ENCODE measurements around the gene PEPD.

PEPD gene

DNA sequence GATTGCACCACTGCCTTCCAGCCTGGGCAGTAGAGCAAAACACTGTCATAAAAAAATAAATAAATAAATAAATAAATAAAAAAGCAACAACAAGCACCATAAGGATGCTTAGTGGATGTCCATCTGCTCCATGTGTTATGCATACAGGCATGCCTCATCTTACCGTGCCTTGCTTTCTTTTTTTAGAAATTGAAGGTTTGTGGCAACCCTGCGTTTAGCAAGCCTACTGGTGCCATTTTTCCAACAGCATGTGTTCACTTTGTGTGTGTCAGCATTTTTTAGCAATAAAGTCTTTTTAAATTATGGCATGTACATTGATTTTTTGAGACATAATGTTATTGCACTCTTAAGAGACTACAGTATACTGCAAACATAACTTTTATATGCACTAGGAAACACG is 68.3 kb downstream of the PEPD start:
- no peak for DNase-seq

GRCh38 chr19:33450689-33451088 is 70.9 kb downstream of the PEPD start:
- no peak for DNase-seq

DNA sequence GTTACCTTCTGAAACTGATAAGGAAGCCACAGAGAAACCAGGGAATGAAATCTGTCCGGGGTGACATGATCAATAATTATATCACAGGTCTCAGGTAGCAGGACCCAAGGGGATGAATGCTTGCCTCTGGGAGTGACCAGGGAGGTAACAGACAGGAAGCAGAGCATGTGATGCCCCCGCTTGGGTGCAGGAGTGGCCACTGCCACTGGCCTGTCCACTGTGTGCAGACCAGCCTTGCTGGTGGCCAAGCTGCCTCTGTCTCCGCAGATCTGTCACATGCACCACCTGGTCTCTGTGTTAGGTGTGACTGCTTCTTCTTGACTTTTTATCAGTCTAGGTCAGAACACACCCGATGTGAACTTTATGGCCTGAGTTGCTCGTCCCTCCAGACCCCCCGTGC is 71.8 kb downstream of the PEPD start:
- no peak for DNase-seq

DNA sequence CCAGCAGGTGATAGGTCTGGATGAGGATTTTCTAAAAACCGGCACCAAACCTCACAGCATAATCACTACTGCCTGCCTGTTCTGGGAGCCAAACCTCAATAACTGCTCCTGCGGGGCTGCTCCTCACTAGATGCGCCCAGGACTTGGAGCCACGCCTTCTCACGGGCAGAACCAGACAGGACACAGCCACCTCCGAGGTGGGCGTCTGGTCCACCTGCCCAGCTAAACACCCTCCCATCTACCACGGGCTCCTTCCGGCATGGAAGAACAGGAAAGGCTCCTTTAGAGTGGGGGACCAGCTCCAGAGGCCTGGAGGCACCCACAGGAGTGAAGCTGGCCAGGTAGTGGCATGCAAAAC is 73.5 kb downstream of the PEPD start:
- DNase-seq, result no peak

DNA sequence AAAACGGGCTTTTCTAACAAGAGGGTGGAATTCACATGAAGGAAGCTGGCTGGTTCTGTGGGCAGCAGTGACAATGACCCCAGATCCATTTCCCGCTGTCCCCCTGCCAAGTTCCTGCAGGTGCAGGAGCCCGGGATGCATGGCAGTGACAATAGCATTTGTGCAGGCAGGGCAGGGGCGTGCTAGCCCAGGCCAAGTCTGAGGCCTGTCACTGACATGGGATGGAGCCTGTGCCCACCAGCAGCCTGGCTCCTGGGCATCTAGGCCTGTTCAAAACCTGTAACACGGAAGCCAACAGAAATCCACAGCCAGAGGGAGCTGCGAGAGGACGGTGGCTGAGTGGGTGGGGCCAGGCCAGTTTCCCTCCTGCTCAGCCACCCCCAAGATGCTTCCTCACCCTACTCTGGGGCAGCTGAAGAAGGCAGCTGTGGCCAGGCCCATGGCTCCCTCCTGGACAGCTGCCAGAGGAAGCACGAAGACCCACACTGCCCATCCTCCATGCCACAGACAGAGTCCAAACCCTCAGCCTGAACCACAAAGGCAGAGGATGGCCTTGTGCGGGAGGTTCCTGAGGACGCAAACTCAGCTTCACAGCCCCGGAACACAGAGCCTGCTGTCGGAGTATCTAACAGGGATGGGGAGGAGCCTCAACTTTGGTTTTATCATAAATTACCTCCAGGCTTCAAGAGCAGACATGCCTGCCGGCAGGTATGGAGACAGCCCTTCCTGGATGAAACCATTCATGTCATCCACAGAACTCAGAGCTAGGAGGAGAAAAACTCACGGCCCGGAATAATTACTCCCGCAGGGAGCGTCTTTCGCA is 74.0 kb downstream of the PEPD start:
- DNase-seq, result no peak

- DNase-seq, result no peak
Observed at GRCh38 chr19:33446330-33447293, 75.0 kb downstream of the PEPD start.

- no peak for DNase-seq
Observed at GRCh38 chr19:33445442-33446329, 75.9 kb downstream of the PEPD start.

- DNase-seq, result no peak
Observed at GRCh38 chr19:33444562-33445441, 76.8 kb downstream of the PEPD start.

DNA sequence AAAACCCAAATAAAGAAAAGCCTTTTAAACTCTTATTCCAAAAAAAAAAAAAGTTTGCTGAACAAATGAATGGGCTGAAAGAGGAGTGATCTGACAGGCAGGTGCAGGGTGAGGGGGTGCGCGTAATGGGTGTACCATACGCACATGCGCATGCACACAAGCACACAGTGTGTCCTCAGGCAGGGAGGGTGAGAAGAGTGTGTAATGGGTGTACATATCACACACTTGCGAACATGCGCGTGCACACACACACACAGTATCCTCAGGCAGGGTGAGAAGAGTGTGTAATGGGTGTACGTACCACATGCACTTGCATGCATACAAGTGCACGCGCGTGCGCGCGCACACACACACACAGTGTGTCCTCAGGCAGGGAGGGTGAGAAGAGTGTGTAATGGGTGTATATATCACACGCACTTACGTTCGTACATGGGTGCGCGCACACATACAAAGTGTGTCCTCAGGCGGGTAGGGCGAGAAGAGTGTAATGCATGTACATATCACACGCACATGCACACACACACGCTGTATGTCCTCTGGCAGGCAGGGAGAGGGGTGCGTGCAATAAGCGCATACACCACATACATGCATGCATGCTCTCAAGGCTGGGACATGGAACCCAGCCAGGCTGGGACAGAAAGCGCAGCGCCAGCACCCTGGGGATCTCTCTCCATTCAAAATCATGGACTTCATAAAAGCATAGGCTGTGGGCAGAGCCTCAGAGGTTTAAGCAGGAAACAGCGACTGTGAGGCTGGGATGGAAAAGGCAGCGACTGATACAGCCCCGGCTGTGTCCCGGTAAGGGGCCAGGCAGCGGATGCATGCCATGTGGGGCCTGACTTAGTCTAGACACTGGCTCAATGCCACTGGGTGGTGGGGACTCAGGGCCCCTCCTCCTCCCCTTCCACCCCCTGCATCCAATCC is 77.7 kb downstream of the PEPD start:
- DNase-seq, result no peak

DNA sequence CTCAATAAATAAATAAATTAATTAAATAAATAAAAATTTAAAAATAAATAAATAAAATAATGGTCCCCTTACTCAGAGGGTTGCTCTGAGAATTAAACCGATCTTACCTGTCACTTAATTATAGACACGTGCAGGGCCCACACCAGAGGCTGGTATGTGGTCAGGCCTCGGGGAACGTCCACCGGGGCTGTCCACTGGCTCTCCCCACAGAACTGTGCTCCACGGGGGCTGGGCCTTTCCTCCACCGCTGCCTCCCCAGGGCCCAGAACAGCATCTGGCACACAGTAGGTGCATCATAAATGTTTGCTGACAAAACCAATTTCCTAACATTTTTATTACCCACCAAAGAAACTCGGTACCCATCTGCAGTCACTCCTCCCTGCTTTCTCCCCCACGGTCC is 78.9 kb downstream of the PEPD start:
- no peak for DNase-seq

GRCh38 chr19:33441828-33442227 is 79.8 kb downstream of the PEPD start:
- DNase-seq, result no peak

DNA sequence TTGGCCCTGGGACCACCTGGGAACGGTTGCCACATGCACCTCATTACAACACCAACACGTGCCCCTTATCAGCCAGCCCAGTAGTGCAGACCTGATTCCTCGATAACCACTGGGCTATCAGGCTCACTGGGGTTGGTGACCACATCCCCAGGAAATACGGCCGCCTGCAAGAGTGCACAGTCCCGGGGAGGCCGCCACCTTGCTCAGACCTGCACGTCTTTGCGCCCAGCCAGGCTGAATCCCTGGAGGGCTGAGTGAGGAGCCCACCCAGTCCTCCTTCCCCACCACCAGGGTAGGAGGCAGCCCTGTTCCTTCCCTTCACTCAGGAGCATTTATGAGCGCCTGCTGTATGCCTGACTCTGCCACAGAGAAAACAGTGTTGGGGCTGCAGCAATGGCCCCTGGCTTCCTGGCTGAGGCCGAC is 80.3 kb downstream of the PEPD start:
- DNase-seq, result no peak

DNA sequence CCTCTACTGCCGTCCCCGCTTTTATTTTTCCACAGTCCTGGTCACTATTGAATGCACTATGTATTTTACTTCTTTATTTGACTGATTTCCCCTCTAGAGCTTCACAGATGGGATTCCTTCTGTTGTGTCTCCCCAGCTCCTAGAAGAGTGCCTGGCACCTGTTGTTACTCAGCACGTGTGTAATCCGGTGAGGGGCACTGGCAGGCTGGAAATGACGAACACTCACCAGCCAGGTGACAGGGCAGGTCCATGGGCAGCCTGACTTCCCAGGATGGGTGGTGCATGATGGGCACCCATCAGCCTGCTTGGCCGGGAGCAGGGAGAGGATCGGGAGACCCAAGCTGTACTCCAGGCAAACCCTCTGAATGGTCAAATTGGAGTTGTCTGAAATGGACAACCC is 80.9 kb downstream of the PEPD start:
- no peak for DNase-seq

DNA sequence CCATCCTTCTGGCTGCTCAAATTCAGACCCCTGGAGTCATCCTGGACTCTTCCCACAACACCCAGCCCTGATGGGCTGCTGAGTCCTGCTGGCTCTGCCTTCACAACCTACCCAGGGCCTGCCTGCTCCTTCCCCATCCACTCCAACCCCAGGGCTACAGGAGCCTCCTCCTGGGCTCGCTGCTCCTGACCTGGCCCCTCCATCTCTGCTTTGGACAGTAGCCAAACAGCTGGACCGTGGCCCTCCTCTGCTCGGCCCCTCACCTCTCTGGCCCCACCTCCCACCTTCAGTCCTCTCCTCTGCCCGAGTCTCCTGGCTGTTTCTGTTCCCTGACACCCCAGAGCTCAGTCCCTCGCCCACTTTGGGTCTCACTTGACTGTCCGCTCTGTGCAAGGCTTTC is 81.3 kb downstream of the PEPD start:
- no peak for DNase-seq

GRCh38 chr19:33438987-33439781 is 82.4 kb downstream of the PEPD start:
- DNase-seq, result no peak

DNA sequence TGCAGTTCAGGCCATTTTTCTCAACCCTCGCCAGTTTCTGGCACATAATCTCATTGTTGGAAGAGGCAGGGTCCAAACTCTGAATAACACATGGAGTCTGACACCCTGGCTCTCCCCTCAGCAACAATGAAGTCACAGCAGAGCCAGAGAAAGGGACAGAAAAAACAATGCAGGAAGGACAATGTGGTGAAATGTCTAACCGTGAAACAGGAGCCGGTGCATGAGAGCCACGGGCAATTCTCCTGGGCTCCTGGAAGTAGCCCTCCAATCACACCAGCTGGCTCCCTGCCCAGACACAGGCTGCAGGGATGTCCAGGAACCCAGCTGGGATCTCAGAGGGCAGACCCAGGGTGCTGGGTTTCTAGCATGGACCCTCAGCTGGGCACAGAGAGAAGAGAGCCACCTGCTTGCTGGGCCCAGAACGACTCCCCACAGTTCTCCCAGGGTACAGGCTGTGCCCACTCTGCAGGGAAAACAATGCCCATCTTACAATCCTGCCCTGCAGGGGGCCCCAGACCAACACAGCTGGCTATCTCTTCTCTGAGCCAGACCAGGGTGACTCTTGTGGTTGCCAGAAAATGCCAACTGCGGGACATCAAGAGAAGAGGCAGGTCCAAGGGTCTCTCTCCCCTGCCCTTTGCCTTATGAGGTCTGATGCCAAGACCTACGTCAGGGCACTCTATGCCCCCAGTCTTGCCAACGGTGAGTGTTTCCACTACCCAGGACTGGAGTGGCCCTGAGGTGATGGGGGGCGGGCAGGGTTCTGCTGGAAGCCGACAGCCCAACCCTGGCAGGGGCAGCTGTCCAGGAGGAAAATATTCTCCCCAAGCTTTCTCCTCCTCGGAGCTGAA is 83.5 kb downstream of the PEPD start:
- DNase-seq, result peak; percentile 73

- no peak for DNase-seq
Observed at GRCh38 chr19:33437393-33437820, 84.2 kb downstream of the PEPD start.

- DNase-seq, result no peak
Observed at GRCh38 chr19:33436360-33437345, 84.9 kb downstream of the PEPD start.

All from NCI-H1092 treated with DMSO at 0.1 percent for 48 hours (cell line).